Activated B cell treated with CpG ODN at 0.5 μM for 24 hours (primary cell): Measurements from ENCODE around the gene NME2. TPM values are rescaled to one million over a fixed set of nuclear protein-coding genes. Genes with fewer than 3 reads are reported as not detected.

ENCODE experiments used
- ATAC-seq: fragments of 200-7000 bp; cut with Tn5 transposase; one replicate; pipeline ENCODE4 v1.10.0; 2021; ENCODE audit warnings: low read depth, mild to moderate bottlenecking, moderate library complexity
- CTCF ChIA-PET: fragments of 350-600 bp; sonication (Branson Sonifier 250); formaldehyde crosslinking; loops from one replicate; lab custom pipeline; 2021; ENCODE audit warnings: antibody characterized with exemption; lab: Charles Lee
- POLR2A ChIA-PET: fragments of 350-600 bp; sonication (Branson Sonifier 250); formaldehyde crosslinking; loops from one replicate; lab custom pipeline; 2021; ENCODE audit warnings: antibody characterized with exemption; lab: Charles Lee
- DNase-seq: peaks from one replicate; pipeline ENCODE4 v3.0.0; 2022
- H3K27ac Mint-ChIP-seq: one replicate; pipeline ENCODE4 v1.8.0; 2020; ENCODE audit warnings: mixed read lengths
- H3K27me3 Mint-ChIP-seq: one replicate; pipeline ENCODE4 v1.8.0; 2021; ENCODE audit warnings: mixed read lengths
- H3K36me3 Mint-ChIP-seq: one replicate; pipeline ENCODE4 v1.8.0; 2021; ENCODE audit warnings: low read depth, mixed read lengths
- H3K4me1 Mint-ChIP-seq: one replicate; pipeline ENCODE4 v1.8.0; 2021; ENCODE audit warnings: mixed read lengths
- H3K4me3 Mint-ChIP-seq: one replicate; pipeline ENCODE4 v1.8.0; 2020; ENCODE audit warnings: mild to moderate bottlenecking, mixed read lengths
- H3K9me3 Mint-ChIP-seq: one replicate; pipeline ENCODE4 v1.8.0; 2020; ENCODE audit warnings: mixed read lengths
- intact Hi-C: fragments of 100-400 bp; cut with micrococcal nuclease; formaldehyde crosslinking; loops from one replicate; pipeline ENCODE4 v1.15.1; 2024
- total RNA-seq: library from RNA; stranded (reverse); gene quantifications from 2 replicates; pipeline ENCODE4 v1.2.3, GENCODE V29; 2022
- TF ChIP-seq, protein P1 (sequence below): fragments of 200-600 bp; IDR thresholded peaks from one replicate; pipeline ENCODE4 v1.8.0; 2022; ENCODE audit warnings: antibody characterized with exemption, mild to moderate bottlenecking

Gene NME2
- total RNA-seq, 1 donor from 2014 or later, result 439 TPM

DNA sequence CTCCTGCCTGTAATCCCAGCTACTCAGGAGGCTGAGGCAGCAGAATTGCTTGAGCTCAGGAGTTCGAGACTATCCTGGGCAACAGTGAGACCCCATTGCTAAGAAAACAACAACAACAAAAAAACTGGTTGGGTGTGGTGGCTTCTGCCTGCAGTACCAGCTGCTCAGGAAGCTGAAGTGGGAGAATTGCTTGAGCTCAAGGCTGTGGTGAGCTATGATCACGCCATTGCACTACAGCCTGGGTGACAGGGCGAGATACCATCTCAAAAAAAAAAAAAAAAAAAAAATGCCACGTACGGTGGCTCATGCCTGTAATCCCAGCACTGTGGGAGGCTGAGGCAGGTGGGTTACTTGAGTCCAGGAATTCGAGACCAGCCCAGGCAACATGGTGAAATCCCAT is 34.1 kb downstream of the NME2 start:
- Mint-ChIP-seq H3K4me3 (no peak overlapping the region), H3K27me3 (no peaks in the 10 kb centered on the region), H3K27ac (no peak overlapping the region), H3K36me3 (peaks cover 67% of the 10 kb centered on the region), H3K4me1 (no peaks in the 10 kb centered on the region), H3K9me3 (no peaks in the 10 kb centered on the region)
- ATAC-seq (no peak), DNase-seq (no peak)
- POLR2A ChIA-PET, result interaction anchor here (0.6 to 0.7 kb wide), 2 partner anchors 21 to 322 kb away, joined by 3 to 7 read pairs; no protein-coding TSS in a partner anchor
- TF ChIP-seq, protein P1, sequence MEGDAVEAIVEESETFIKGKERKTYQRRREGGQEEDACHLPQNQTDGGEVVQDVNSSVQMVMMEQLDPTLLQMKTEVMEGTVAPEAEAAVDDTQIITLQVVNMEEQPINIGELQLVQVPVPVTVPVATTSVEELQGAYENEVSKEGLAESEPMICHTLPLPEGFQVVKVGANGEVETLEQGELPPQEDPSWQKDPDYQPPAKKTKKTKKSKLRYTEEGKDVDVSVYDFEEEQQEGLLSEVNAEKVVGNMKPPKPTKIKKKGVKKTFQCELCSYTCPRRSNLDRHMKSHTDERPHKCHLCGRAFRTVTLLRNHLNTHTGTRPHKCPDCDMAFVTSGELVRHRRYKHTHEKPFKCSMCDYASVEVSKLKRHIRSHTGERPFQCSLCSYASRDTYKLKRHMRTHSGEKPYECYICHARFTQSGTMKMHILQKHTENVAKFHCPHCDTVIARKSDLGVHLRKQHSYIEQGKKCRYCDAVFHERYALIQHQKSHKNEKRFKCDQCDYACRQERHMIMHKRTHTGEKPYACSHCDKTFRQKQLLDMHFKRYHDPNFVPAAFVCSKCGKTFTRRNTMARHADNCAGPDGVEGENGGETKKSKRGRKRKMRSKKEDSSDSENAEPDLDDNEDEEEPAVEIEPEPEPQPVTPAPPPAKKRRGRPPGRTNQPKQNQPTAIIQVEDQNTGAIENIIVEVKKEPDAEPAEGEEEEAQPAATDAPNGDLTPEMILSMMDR, result no peak
- CTCF ChIA-PET, result no interaction called here
- intact Hi-C loops, result no loop called here

DNA sequence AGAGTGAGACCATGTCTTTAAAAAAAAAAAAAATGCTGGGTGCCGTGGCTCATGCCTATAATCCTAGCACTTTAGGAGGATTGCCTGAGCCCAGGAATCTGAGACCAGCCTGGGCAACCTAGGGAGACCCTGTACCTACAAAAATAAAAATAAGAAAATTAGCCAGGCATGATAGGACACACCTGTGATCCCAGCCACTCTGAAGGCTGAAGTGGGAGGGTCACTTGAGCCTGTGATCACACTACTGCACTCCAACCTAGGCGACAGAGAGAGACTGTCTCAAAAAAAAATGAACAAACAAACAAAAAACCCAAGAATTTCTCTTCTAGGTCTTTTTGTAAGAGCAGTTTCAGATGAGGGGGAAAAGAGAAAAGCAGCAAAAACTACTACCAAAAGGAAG is 34.6 kb downstream of the NME2 start:
- no peak overlapping the region for H3K4me3 Mint-ChIP-seq
- DNase-seq (no peak), ATAC-seq (no peak)
- POLR2A ChIA-PET, result interaction anchor here (0.7 kb wide), 1 partner anchor 322 kb away, joined by 7 read pairs; no protein-coding TSS in a partner anchor
- no peaks in the 10 kb centered on the region for H3K9me3 Mint-ChIP-seq
- H3K36me3 Mint-ChIP-seq, result peaks cover 66% of the 10 kb centered on the region
- no peaks in the 10 kb centered on the region for H3K27me3 Mint-ChIP-seq
- no peak overlapping the region for H3K27ac Mint-ChIP-seq
- no peaks in the 10 kb centered on the region for H3K4me1 Mint-ChIP-seq
- CTCF ChIA-PET, result no interaction called here
- TF ChIP-seq, protein P1, result no peak
- intact Hi-C loops, result no loop called here

DNA sequence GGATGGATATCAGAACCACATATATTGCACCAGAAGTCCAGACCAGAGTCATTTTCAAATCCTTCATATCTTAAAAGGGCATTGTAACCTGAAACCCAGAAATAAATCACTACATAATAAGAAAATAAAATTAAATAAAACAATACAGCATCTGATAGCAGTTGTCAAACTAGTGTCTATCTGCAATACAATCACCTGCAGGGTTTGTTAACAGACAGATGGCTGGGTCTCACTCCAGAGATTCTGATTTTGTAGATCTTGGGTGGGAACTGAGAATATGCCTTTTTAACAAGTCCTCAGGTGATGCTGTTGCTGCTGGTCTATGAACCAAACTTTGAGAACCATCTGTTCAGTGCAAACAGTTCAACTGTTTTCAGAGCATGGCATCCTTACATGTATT is 37.6 kb downstream of the NME2 start:
- ChIA-PET POLR2A (no interaction called here), CTCF (no interaction called here)
- H3K27ac Mint-ChIP-seq, result no peak overlapping the region

DNA sequence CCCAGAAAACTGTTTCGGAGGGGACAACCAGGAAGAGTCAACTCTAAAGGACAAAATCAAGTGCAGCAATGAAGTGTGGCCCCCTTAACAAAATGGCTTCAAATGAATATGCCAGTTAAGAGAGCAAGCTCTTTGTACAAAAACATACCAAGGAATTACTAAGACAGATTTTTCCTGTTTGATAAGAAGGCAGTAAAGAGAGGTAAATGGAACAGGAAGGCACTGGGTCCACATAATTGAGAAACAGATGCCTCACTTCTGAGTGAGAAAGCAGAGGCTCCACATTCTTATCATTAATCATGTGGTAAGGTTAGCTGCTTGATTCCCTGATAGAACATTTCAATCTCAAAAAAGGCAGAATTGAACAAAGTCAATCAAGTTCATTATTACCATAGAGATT is 48.7 kb downstream of the NME2 start:
- H3K9me3 Mint-ChIP-seq, result no peaks in the 10 kb centered on the region
- no peak overlapping the region for H3K4me3 Mint-ChIP-seq
- CTCF ChIA-PET, result no interaction called here
- TF ChIP-seq, protein P1, result no peak
- no peaks in the 10 kb centered on the region for H3K4me1 Mint-ChIP-seq
- POLR2A ChIA-PET, result no interaction called here
- no peaks in the 10 kb centered on the region for H3K27me3 Mint-ChIP-seq
- no peak for ATAC-seq
- intact Hi-C loops, result no loop called here
- H3K36me3 Mint-ChIP-seq, result peaks cover 74% of the 10 kb centered on the region
- DNase-seq, result no peak
- no peak overlapping the region for H3K27ac Mint-ChIP-seq

More for the DNA sequence above, 37.6 kb downstream of the NME2 start:
- TF ChIP-seq, protein P1, result no peak
- Mint-ChIP-seq H3K4me3 (no peak overlapping the region), H3K9me3 (no peaks in the 10 kb centered on the region), H3K36me3 (peaks cover 72% of the 10 kb centered on the region), H3K27me3 (no peaks in the 10 kb centered on the region), H3K4me1 (no peaks in the 10 kb centered on the region)
- intact Hi-C loops, result no loop called here
- DNase-seq (no peak), ATAC-seq (no peak)

DNA sequence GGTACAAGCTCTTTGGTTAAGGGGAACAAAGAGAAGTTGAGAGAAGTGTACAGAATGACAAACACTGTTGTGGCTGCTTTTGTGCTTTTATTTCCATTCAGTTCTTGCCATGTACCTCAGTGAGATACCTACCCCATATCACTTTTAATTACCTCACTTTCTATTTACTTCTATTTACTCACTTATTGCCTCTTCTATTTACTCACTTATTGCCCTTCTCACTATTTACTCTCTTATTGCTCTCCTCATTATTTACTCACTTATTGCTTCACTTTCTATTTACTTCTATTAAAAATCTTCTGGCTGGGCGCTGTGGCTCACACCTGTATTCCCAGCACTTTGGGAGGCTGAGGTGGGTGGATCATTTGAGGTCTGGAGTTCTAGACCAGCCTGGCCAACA is 51.7 kb downstream of the NME2 start:
- no peak for ATAC-seq
- Mint-ChIP-seq H3K9me3 (no peaks in the 10 kb centered on the region), H3K27me3 (no peaks in the 10 kb centered on the region), H3K27ac (no peak overlapping the region), H3K4me1 (no peaks in the 10 kb centered on the region), H3K4me3 (no peak overlapping the region), H3K36me3 (peaks cover 79% of the 10 kb centered on the region)
- POLR2A ChIA-PET, result no interaction called here
- DNase-seq, result no peak
- TF ChIP-seq, protein P1, result no peak
- CTCF ChIA-PET, result no interaction called here
- intact Hi-C loops, result no loop called here
